ENCODE results near the gene THY1. TPM values are rescaled to one million over a fixed set of nuclear protein-coding genes. Genes with fewer than 3 reads are reported as not detected.

The THY1 gene
- total and polyA plus RNA-seq, 2 of the 8 experiments (the other 6 are each of a cell fraction or from before 2014, with no cell fraction given), result 286 to 2,479 TPM

GRCh38 chr11:119431523-119431922, 8.6 kb upstream of the THY1 start:
- Histone ChIP-seq H3K4me3 (ENCODE audit: extremely low read depth in 1 of 4, insufficient read depth in 2 of 4, low read depth in 3 of 4, low read length in 4 of 4) (no peak overlapping the region), H2BK20ac (ENCODE audit: low read length) (peak overlapping the region; percentile 84; the same call in 1 of the 2 replicates), H3K23ac (ENCODE audit: insufficient read length) (no peak overlapping the region), H3K27me3 (replicated peaks in 1 of 4; ENCODE audit: control insufficient read depth in 3 of 4, extremely low read depth in 1 of 4, insufficient read depth in 3 of 4, low read length in 3 of 4) (no peaks in the 10 kb centered on the region), H3K9me3 (ENCODE audit: insufficient read depth in 2 of 2, low read depth in 1 of 2, low read length in 1 of 2) (no peaks in the 10 kb centered on the region), H4K8ac (ENCODE audit: extremely low read depth, insufficient read depth, low read length) (no peak overlapping the region), H3K4me1 (replicated peaks in 1 of 4; ENCODE audit: control insufficient read depth in 3 of 4, insufficient read depth in 4 of 4, low read length in 3 of 4) (peaks cover 6 to 15% (median 8%) of the 10 kb centered on the region in 4 experiments), H2BK5ac (ENCODE audit: low read depth, low read length) (0 out of 2 replicates have a peak overlapping the region, but pooled peaks have one; percentile 32), H2BK15ac (ENCODE audit: low read length) (0 out of 2 replicates have a peak overlapping the region, but pooled peaks have one; percentile 37), H4K20me1 (replicated peaks in 1 of 2; ENCODE audit: control insufficient read depth in 1 of 2, insufficient read depth in 2 of 2, low read length in 2 of 2) (no peaks in the 10 kb centered on the region), H3K36me3 (ENCODE audit: control insufficient read depth in 2 of 4, insufficient read depth in 4 of 4, low read length in 3 of 4) (no peaks in the 10 kb centered on the region), H3K14ac (ENCODE audit: insufficient read length) (no peak overlapping the region), H2BK120ac (replicated peaks; ENCODE audit: low read depth, low read length) (no peak overlapping the region), H3K27ac (ENCODE audit: low read depth, low read length) (no peak overlapping the region), H3K4ac (replicated peaks; ENCODE audit: insufficient read length, low read depth, low read length) (peak overlapping the region; percentile 25), H3K79me1 (ENCODE audit: low read depth, low read length) (no peaks in the 10 kb centered on the region), H4K91ac (replicated peaks; ENCODE audit: insufficient read length, low read length) (peak overlapping the region; percentile 41), H3K4me2 (ENCODE audit: insufficient read depth in 1 of 2, low read depth in 2 of 2, low read length in 2 of 2) (no peak overlapping the region), H2BK12ac (ENCODE audit: low read depth, low read length) (0 out of 2 replicates have a peak overlapping the region, but pooled peaks have one; percentile 82), H3K18ac (ENCODE audit: extremely low read depth, low read length) (no peak overlapping the region), H3K79me2 (ENCODE audit: control insufficient read depth in 1 of 2, insufficient read depth in 2 of 2, low read length in 2 of 2) (no peaks in the 10 kb centered on the region), H2AFZ (ENCODE audit: low read length) (no peak overlapping the region), H3K56ac (replicated peaks; ENCODE audit: insufficient read length, low read depth, low read length) (no peak overlapping the region), H3K9ac (replicated peaks in 1 of 4; ENCODE audit: extremely low read depth in 1 of 4, low read depth in 3 of 4, low read length in 3 of 4) (no peak overlapping the region), H2AK5ac (ENCODE audit: low read depth, low read length) (no peak overlapping the region), H3K23me2 (ENCODE audit: low read depth, low read length) (no peaks in the 10 kb centered on the region), H4K5ac (ENCODE audit: insufficient read length, low read depth, low read length) (no peak overlapping the region)
- 92% methylated on average over 7 of the region's 7 CpGs; no CpG with 5 or more reads in 1 of the 2 experiments for WGBS, 2 experiments (ENCODE audit: extremely low coverage in 1 of 2, insufficient coverage in 1 of 2, insufficient read length in 1 of 2, insufficient replicate concordance in 2 of 2, low coverage in 1 of 2, low lambda C conversion rate in 2 of 2, missing lambda C conversion rate in 1 of 2)
- no peak for FAIRE-seq
- ChIA-PET POLR2A (ENCODE audit: partially characterized antibody) (interaction anchor here (1.3 to 4.8 kb wide), 2 partner anchors 9 to 14 kb away, joined by 3 to 24 read pairs; no protein-coding TSS in a partner anchor), CTCF (ENCODE audit: partially characterized antibody) (interaction anchor here (0.7 to 3.2 kb wide), 7 partner anchors 10 to 52 kb away, joined by 3 to 10 read pairs (median 3); partner anchors contain the start of gene USP2)
- no peak for DNase-seq (ENCODE audit: low read depth in 1 of 2, low spot score in 2 of 2)
- TF ChIP-seq RAD21 (IDR thresholded peaks at IDR 0.05 in 1 of 2, conservative IDR thresholded peaks at IDR 0.05 in 1 of 2; ENCODE audit: low read depth in 2 of 2, low read length in 2 of 2) (no peak), E2F6 (IDR thresholded peaks at IDR 0.05) (no peak), EZH2 (IDR thresholded peaks at IDR 0.05; ENCODE audit: low read depth, low read length, severe bottlenecking) (no peak)
